Measurements from ENCODE around the gene NCEH1. TPM values are rescaled to one million over a fixed set of nuclear protein-coding genes. Genes with fewer than 3 reads are reported as not detected.

NCEH1 gene
- polyA plus RNA-seq, 1 of the 3 experiments (the other 2 are of a cell fraction) = 7.5 TPM

DNA sequence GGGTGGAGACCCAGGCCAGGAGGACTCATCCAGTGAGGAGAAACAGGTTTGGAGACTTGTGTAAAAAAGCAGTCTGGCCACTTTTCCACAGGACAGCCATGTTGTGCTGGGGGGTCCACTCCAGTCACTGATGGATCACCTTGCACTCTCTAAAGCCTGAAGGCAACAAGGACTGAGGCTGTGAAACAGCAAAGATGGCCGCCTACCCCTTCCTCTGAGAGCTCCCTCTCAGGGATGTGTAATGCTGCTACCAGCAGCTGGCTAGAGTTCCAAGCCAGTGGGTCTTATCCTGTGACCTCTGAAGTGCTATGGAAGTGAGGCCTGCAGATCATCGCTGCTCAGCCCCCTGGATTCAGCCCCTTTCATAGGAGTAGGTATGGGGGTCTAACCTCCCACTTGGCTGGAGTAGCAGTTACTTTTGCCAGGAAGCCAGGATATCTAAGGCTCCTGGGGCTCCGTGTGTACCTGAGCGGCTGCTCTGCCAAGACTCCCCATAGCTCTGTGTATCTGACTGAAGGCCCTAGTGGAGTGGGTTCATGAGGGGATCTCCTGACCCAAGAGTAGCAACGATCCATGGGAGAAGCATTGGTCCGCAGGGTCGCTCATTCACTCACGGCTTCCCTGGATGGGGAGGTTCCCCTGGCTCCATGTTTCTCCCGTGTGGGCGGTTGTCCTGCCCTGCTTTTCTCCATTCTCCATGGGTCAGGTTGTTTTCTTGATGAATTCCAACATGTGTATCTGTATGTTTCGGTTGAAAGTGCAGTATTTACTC lies 117.8 kb downstream of the NCEH1 start (continued):
- TF ChIP-seq SIN3A (IDR thresholded peaks at IDR 0.05; ENCODE audit: borderline replicate concordance, low read depth, low read length) = no peak
- TF ChIP-seq, protein P1, sequence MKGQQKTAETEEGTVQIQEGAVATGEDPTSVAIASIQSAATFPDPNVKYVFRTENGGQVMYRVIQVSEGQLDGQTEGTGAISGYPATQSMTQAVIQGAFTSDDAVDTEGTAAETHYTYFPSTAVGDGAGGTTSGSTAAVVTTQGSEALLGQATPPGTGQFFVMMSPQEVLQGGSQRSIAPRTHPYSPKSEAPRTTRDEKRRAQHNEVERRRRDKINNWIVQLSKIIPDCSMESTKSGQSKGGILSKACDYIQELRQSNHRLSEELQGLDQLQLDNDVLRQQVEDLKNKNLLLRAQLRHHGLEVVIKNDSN (IDR thresholded peaks at IDR 0.05; ENCODE audit: borderline replicate concordance, low read depth) = no peak

DNA sequence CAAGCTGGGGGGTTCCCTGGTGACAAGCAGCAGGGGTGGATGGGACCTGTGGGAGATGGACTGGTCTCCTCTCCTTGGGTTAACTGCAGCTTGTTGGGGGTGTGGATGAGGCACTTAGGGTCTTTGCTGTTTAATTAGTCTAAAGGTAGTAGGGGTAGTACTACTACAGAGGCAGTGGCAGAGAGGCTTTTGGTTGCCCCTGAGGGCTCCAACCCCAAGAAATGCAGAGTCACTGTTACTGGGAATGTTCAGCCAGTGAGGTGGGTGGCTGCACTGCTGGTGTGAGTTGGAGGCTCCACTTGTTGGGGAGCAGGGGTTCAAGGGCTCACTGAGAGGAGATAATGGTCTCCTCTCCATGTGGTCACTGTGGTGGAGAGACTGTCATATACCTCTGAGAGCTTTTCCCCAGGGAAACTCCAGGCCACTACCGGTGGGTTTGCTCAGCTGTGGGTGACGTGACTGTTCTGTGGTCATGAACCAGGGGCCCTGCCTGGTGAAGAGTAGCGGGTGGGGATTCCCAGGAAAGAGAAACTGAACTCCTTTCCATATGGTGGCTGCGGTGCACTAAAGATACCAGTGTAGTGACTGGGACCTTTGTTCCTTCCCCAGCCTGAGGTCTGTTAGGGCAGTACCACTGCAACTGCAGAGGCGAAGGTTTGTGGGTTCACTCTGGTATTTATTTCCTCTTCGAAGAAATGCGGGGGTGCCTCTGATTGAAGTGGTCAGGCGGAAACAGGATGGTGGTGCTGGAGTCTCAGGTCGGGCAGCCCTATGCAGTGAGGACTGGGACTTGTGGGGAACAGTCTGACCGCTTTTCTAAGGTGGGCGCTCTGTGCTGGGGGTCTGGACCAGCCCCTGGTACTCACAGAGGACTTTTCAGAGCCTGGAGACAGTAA lies 118.7 kb downstream of the NCEH1 start:
- Histone ChIP-seq H3K4me1 (ENCODE audit: control insufficient read depth in 1 of 2, insufficient read depth in 2 of 2, low read depth in 1 of 2, low read length in 1 of 2) (no peaks in the 10 kb centered on the region), H3K4me3 (ENCODE audit: low read depth in 2 of 2, low read length in 1 of 2) (no peak overlapping the region), H3K27me3 (ENCODE audit: insufficient read depth) (no peaks in the 10 kb centered on the region), H3F3A (replicated peaks; ENCODE audit: insufficient read depth) (no peaks in the 10 kb centered on the region), H3K9me3 (no peaks in the 10 kb centered on the region), H3K36me3 (replicated peaks in 1 of 2; ENCODE audit: control insufficient read depth in 1 of 2, insufficient read depth in 2 of 2, low read length in 1 of 2) (no peaks in the 10 kb centered on the region), H4K20me1 (ENCODE audit: insufficient read depth) (no peaks in the 10 kb centered on the region), H3K4me2 (no peak overlapping the region), H2AFZ (ENCODE audit: low read depth) (no peak overlapping the region), H3K27ac (ENCODE audit: low read depth in 2 of 2, low read length in 1 of 2) (no peak overlapping the region), H3K9ac (no peak overlapping the region), H3K9me2 (no peaks in the 10 kb centered on the region), H3K79me2 (ENCODE audit: insufficient read depth) (no peaks in the 10 kb centered on the region)
- ChIA-PET POLR2A (no interaction called here), CTCF (no interaction called here)
- DNase-seq = no peak
- WGBS (ENCODE audit: low lambda C conversion rate) = 78% methylated on average over 9 of the region's 11 CpGs
- TF ChIP-seq TCF12 (IDR thresholded peaks at IDR 0.05) (no peak), NRF1 (IDR thresholded peaks at IDR 0.05; ENCODE audit: low read depth, low read length) (no peak), FOXM1 (IDR thresholded peaks at IDR 0.05; ENCODE audit: low read depth) (no peak)

DNA sequence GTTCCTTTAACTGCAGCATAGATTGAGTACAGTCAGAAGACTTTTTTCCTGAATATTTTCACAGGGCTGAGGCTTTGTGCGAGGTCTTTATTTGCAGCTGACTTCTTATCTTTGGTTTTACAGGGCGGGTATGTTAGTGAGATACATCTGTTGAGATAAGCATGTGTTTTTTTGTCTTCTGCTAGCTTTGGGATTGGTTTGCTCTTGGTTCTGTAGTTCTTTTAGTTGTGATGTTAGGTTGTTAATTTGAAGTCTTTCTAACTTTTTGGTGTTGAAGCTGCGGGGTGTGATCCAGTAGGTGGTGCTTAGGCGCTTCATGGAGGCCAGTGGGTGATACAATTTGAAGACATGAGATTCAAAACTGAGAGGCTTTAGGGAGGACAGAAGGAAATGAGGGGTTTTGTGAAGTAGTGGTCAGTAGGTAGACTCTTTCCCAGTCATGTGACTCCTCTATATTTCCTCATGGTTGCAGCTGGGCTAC lies 119.7 kb downstream of the NCEH1 start:
- CTCF ChIA-PET = no interaction called here
- POLR2A ChIA-PET = no interaction called here

More for the DNA sequence above, 119.7 kb downstream of the NCEH1 start:
- Histone ChIP-seq H3K9me3 (no peaks in the 10 kb centered on the region), H3K9ac (no peak overlapping the region), H4K20me1 (ENCODE audit: insufficient read depth) (no peaks in the 10 kb centered on the region), H2AFZ (ENCODE audit: low read depth) (no peak overlapping the region), H3K4me2 (no peak overlapping the region), H3K27ac (ENCODE audit: low read depth in 2 of 2, low read length in 1 of 2) (no peak overlapping the region), H3K36me3 (replicated peaks in 1 of 2; ENCODE audit: control insufficient read depth in 1 of 2, insufficient read depth in 2 of 2, low read length in 1 of 2) (no peaks in the 10 kb centered on the region), H3K27me3 (ENCODE audit: insufficient read depth) (no peaks in the 10 kb centered on the region), H3K4me3 (ENCODE audit: low read depth in 2 of 2, low read length in 1 of 2) (no peak overlapping the region), H3F3A (replicated peaks; ENCODE audit: insufficient read depth) (no peaks in the 10 kb centered on the region), H3K79me2 (ENCODE audit: insufficient read depth) (no peaks in the 10 kb centered on the region), H3K9me2 (no peaks in the 10 kb centered on the region), H3K4me1 (ENCODE audit: control insufficient read depth in 1 of 2, insufficient read depth in 2 of 2, low read depth in 1 of 2, low read length in 1 of 2) (no peaks in the 10 kb centered on the region)
- DNase-seq = no peak
- TF ChIP-seq, protein P2, sequence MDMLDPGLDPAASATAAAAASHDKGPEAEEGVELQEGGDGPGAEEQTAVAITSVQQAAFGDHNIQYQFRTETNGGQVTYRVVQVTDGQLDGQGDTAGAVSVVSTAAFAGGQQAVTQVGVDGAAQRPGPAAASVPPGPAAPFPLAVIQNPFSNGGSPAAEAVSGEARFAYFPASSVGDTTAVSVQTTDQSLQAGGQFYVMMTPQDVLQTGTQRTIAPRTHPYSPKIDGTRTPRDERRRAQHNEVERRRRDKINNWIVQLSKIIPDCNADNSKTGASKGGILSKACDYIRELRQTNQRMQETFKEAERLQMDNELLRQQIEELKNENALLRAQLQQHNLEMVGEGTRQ (IDR thresholded peaks at IDR 0.05; ENCODE audit: borderline replicate concordance, low read depth, low read length) = no peak
- TF ChIP-seq SMC3 (IDR thresholded peaks at IDR 0.05; ENCODE audit: low read depth, low read length) (no peak), JUND (IDR thresholded peaks at IDR 0.05) (no peak), GATA2 (CRISPR knock-in tag; IDR thresholded peaks at IDR 0.05) (no peak), YY1 (IDR thresholded peaks at IDR 0.05; ENCODE audit: low read depth) (no peak), TEAD4 (IDR thresholded peaks at IDR 0.05; ENCODE audit: borderline replicate concordance, insufficient read depth) (no peak), ELF1 (IDR thresholded peaks at IDR 0.05) (no peak), SIN3A (IDR thresholded peaks at IDR 0.05; ENCODE audit: borderline replicate concordance, low read depth, low read length) (no peak)
- TF ChIP-seq, protein P3, sequence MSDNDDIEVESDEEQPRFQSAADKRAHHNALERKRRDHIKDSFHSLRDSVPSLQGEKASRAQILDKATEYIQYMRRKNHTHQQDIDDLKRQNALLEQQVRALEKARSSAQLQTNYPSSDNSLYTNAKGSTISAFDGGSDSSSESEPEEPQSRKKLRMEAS (IDR thresholded peaks at IDR 0.05; ENCODE audit: low read depth) = no peak
- TF ChIP-seq, protein P4, sequence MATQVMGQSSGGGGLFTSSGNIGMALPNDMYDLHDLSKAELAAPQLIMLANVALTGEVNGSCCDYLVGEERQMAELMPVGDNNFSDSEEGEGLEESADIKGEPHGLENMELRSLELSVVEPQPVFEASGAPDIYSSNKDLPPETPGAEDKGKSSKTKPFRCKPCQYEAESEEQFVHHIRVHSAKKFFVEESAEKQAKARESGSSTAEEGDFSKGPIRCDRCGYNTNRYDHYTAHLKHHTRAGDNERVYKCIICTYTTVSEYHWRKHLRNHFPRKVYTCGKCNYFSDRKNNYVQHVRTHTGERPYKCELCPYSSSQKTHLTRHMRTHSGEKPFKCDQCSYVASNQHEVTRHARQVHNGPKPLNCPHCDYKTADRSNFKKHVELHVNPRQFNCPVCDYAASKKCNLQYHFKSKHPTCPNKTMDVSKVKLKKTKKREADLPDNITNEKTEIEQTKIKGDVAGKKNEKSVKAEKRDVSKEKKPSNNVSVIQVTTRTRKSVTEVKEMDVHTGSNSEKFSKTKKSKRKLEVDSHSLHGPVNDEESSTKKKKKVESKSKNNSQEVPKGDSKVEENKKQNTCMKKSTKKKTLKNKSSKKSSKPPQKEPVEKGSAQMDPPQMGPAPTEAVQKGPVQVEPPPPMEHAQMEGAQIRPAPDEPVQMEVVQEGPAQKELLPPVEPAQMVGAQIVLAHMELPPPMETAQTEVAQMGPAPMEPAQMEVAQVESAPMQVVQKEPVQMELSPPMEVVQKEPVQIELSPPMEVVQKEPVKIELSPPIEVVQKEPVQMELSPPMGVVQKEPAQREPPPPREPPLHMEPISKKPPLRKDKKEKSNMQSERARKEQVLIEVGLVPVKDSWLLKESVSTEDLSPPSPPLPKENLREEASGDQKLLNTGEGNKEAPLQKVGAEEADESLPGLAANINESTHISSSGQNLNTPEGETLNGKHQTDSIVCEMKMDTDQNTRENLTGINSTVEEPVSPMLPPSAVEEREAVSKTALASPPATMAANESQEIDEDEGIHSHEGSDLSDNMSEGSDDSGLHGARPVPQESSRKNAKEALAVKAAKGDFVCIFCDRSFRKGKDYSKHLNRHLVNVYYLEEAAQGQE (IDR thresholded peaks at IDR 0.05; ENCODE audit: low read depth, low read length) = no peak
- TF ChIP-seq, protein P5, sequence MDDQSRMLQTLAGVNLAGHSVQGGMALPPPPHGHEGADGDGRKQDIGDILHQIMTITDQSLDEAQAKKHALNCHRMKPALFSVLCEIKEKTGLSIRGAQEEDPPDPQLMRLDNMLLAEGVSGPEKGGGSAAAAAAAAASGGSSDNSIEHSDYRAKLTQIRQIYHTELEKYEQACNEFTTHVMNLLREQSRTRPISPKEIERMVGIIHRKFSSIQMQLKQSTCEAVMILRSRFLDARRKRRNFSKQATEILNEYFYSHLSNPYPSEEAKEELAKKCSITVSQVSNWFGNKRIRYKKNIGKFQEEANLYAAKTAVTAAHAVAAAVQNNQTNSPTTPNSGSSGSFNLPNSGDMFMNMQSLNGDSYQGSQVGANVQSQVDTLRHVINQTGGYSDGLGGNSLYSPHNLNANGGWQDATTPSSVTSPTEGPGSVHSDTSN (IDR thresholded peaks at IDR 0.05) = no peak
- 79% methylated on average over 4 of the region's 4 CpGs for WGBS (ENCODE audit: low lambda C conversion rate)
